Uterus (tissue), 4 donors: ENCODE data around the gene NES. TPM values are rescaled to one million over a fixed set of nuclear protein-coding genes. Genes with fewer than 3 reads are reported as not detected.

Experiments used
- DNase-seq, 2 donors: peaks; one replicate each; pipeline ENCODE4 v3.0.0-alpha.2; 2019 to 2020
- H3K27ac ChIP-seq, 2 donors: fragments of 200-600 bp; sonication (generic); 1 replicate in 1 of 2; 2 replicates in 1 of 2; pipeline ENCODE4 v1.5.1; 2016 to 2018
- H3K27me3 ChIP-seq, 2 donors: fragments of 200-600 bp; sonication (generic); one replicate each; pipeline ENCODE4 v1.5.1; 2018 to 2019; ENCODE audit warnings: control low read depth in 1 of 2
- H3K36me3 ChIP-seq, 2 donors: fragments of 200-600 bp; sonication (generic); one replicate each; pipeline ENCODE4 v1.5.1; 2019; ENCODE audit warnings: control low read depth in 1 of 2
- H3K4me1 ChIP-seq, 2 donors: fragments of 200-600 bp; sonication (generic); one replicate each; pipeline ENCODE4 v1.5.1; 2018 to 2019; ENCODE audit warnings: control low read depth in 1 of 2
- H3K4me3 ChIP-seq, 2 donors: fragments of 200-600 bp; sonication (generic); 1 replicate in 1 of 2; 2 replicates in 1 of 2; pipeline ENCODE4 v1.5.1; 2018 to 2019; ENCODE audit warnings: mild to moderate bottlenecking in 1 of 2
- H3K9me3 ChIP-seq, 2 donors: fragments of 200-600 bp; sonication (generic); one replicate each; pipeline ENCODE4 v1.5.1; 2019; ENCODE audit warnings: control low read depth in 1 of 2
- CTCF ChIP-seq, 4 experiments: fragments of 200-600 bp in 2 of 4; fragments of 450-650 bp in 2 of 4; sonication (generic) in 2 of 4; IDR thresholded peaks; one replicate each; pipeline ENCODE4 v1.5.1; 2016 to 2019; ENCODE audit warnings: antibody characterized with exemption in 4 of 4, mild to moderate bottlenecking in 2 of 4, moderate library complexity in 1 of 4
- POLR2A ChIP-seq, 2 donors: fragments of 450-650 bp; IDR thresholded peaks; one replicate each; pipeline ENCODE4 v1.6.1; 2016; ENCODE audit warnings: antibody characterized with exemption in 2 of 2, mild to moderate bottlenecking in 1 of 2, moderate library complexity in 1 of 2
- intact Hi-C: fragments of 100-400 bp; cut with DNase I; formaldehyde crosslinking; loops from one replicate; pipeline ENCODE4 v1.15.1; 2023; ENCODE audit warnings: low total_unique reads
- total RNA-seq, 4 donors: library from RNA; depleted of rRNA in 3 of 4; stranded (reverse); fragments of >200 nt in 3 of 4; gene quantifications; one replicate each; pipeline versions ENCODE4 v1.1.0 to v1.2.4, GENCODE V29; 2014 to 2023
- donor health status: DM: yes; HTN: yes; CAD: no.

Gene NES
- total RNA-seq, 4 donors from 2014 or later = 9.7 to 70.9 (median 34.5) TPM

DNA sequence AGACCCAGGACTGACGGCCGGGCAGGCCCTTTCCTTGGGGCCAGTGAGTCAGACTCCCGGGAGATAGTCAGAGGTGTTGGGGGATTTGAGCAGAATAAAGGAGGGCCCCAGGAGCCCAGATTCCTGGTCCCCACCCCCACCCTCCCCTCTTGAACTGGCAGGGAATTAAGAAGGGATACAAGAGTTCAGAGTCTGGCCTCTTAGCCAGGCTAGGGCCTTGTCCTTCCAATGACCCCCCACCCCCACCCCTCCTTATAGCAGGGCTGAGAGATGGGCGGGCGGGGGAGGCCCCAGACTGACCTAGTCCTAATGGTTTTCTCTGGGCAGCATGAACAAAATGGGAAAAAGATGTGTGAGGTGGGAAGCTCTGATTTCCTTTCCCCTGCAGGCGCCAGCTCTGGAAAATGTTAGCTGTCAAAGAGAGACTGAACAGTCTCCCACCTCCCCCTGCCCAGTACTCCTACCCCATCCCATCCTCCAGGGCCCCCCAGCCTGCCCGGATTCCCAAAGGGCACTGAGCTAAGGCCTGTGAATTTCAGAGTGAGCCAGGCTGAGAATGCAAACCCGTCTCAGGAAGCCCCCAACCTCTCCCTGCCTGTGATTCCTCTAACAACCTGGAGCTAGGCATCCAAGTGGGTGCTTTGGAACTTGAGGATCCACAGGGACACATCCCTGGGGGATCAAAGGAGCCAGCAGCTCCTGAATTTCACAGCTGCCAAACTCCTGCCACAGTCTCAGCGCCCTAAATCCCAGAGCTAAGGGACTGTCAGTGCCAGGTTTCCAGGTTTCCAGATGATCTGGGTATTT is 34.0 kb upstream of the NES start:
- H3K27ac ChIP-seq = peak overlapping the region; percentile 92
- no peaks in the 10 kb centered on the region for H3K27me3 ChIP-seq
- H3K4me3 ChIP-seq = no peak overlapping the region
- intact Hi-C loops = no loop called here
- no peaks in the 10 kb centered on the region for H3K9me3 ChIP-seq
- H3K4me1 ChIP-seq = peaks cover 0 to 22% of the 10 kb centered on the region in 2 donors
- TF ChIP-seq POLR2A (IDR thresholded peaks at IDR 0.05) (no peak), CTCF (IDR thresholded peaks at IDR 0.05) (no peak)
- peak; percentile 59 to 71 for DNase-seq
- H3K36me3 ChIP-seq = no peaks in the 10 kb centered on the region

DNA sequence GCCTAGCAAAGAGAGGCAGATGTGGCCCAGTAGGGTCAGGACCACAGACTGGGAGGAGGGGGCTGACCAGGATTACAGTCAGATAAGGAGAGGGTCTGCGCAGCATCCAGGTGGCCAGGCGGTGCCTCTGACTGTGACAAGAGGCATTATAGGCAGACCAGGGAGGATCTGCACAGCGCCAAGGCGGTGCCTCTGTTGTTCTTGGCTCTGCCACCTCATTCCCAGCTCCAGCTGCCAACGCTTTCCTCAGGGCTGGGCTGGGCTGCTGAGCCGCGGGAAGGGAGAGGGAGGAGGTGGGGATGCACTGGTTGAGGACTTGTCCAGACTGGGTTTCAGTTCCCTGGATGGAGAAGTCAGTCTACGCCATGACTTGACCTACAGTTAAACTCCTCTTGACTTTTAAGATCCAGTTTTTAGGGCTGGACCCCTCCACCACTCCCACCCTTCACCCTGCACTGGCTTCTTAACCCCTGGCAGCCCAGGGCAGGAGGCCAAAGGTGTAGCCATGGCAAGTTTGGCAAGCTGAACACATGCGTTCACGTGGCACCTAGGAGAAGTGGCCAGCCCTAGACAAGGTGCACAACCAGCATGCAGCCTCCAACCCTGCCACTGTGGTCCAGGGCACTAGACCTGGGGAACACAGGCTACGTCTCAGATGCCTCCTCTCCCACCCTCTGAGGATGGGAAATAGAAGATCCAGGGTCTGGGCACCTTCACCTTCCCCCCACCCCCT is 32.7 kb upstream of the NES start:
- Histone ChIP-seq H3K4me3 (no peak overlapping the region), H3K36me3 (no peaks in the 10 kb centered on the region), H3K27ac (peak overlapping the region; percentile 92), H3K27me3 (no peaks in the 10 kb centered on the region), H3K4me1 (peaks cover 0 to 34% of the 10 kb centered on the region in 2 donors), H3K9me3 (no peaks in the 10 kb centered on the region)
- TF ChIP-seq POLR2A (IDR thresholded peaks at IDR 0.05) (no peak), CTCF (IDR thresholded peaks at IDR 0.05) (no peak)
- peak; percentile 52 to 57 for DNase-seq
- intact Hi-C loops = no loop called here

DNA sequence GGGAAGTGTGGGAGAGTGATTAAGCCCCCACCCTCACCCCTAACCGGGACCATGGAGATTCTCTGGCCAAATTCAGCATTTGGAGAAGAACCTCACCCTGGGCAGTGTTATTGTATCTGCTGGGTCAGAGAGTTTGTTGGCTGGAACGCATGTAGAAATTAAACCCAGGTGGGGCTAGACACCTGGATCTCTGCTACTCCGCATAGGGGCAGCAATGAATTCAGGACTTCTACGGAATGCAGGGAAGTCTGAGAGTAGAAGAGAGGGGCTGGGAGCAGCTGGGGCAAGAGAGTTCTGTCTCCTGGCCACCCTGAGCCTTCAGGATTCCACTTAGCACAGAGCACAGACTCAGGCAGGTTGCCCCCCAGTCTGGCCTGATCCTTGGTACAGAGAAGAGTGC is 31.8 kb upstream of the NES start:
- no peaks in the 10 kb centered on the region for H3K27me3 ChIP-seq
- no peak for DNase-seq
- H3K9me3 ChIP-seq = no peaks in the 10 kb centered on the region
- H3K27ac ChIP-seq = peak overlapping the region; percentile 92
- H3K36me3 ChIP-seq = no peaks in the 10 kb centered on the region
- TF ChIP-seq POLR2A (IDR thresholded peaks at IDR 0.05) (no peak), CTCF (IDR thresholded peaks at IDR 0.05) (no peak)
- no peak overlapping the region for H3K4me3 ChIP-seq
- H3K4me1 ChIP-seq = peaks cover 0 to 34% of the 10 kb centered on the region in 2 donors
- intact Hi-C loops = no loop called here

DNA sequence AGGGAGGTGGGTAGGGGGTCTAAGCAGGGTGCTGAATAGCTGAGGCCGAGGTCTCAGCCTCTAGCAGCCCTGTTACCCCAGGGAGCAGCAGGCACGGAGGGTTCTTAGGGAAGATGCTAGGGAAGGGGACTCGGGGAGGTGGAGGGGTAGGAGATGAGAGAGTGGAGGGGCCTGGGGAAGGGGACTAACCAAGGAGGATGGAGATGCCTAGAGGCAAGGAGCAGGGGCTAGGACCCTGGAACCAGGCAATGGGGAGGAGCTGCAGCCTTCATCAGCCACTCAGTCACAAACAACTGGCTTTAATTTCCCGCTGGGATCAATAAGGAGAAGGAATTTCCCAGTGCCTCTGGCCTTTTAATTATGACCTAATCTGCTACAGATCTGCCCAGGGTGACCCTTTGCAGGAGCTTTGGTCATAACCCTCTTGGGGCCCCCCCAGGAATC is 31.0 kb upstream of the NES start:
- intact Hi-C loops = no loop called here
- TF ChIP-seq CTCF (IDR thresholded peaks at IDR 0.05) (no peak), POLR2A (IDR thresholded peaks at IDR 0.05) (no peak)
- Histone ChIP-seq H3K4me1 (peaks cover 0 to 34% of the 10 kb centered on the region in 2 donors), H3K4me3 (no peak overlapping the region), H3K9me3 (no peaks in the 10 kb centered on the region), H3K27ac (peak overlapping the region; percentile 92), H3K27me3 (no peaks in the 10 kb centered on the region), H3K36me3 (no peaks in the 10 kb centered on the region)
- DNase-seq = no peak
